Uterus (tissue), 2 donors: ENCODE data around the gene S100A6.

Experiments used
- POLR2A ChIP-seq, 2 donors: fragments of 450-650 bp; IDR thresholded peaks; one replicate each; pipeline ENCODE4 v1.6.1; 2016; ENCODE audit warnings: antibody characterized with exemption in 2 of 2, mild to moderate bottlenecking in 1 of 2, moderate library complexity in 1 of 2
- TF ChIP-seq, protein P1 (sequence below), 4 experiments: fragments of 200-600 bp in 2 of 4; fragments of 450-650 bp in 2 of 4; sonication (generic) in 2 of 4; IDR thresholded peaks; one replicate each; pipeline ENCODE4 v1.5.1; 2016 to 2019; ENCODE audit warnings: antibody characterized with exemption in 4 of 4, mild to moderate bottlenecking in 2 of 4, moderate library complexity in 1 of 4

GRCh38 chr1:153488731-153489130 is 47.1 kb downstream of the S100A6 start:
- TF ChIP-seq, protein P1, sequence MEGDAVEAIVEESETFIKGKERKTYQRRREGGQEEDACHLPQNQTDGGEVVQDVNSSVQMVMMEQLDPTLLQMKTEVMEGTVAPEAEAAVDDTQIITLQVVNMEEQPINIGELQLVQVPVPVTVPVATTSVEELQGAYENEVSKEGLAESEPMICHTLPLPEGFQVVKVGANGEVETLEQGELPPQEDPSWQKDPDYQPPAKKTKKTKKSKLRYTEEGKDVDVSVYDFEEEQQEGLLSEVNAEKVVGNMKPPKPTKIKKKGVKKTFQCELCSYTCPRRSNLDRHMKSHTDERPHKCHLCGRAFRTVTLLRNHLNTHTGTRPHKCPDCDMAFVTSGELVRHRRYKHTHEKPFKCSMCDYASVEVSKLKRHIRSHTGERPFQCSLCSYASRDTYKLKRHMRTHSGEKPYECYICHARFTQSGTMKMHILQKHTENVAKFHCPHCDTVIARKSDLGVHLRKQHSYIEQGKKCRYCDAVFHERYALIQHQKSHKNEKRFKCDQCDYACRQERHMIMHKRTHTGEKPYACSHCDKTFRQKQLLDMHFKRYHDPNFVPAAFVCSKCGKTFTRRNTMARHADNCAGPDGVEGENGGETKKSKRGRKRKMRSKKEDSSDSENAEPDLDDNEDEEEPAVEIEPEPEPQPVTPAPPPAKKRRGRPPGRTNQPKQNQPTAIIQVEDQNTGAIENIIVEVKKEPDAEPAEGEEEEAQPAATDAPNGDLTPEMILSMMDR (IDR thresholded peaks at IDR 0.05) = no peak
- no peak for TF ChIP-seq POLR2A (IDR thresholded peaks at IDR 0.05)
